LoVo (cell line): Measurements from ENCODE around the gene BAAT.
"Not testable (repeated sequence)": the region's sequence is repeated elsewhere in the genome, so short reads cannot be mapped to it uniquely, and the experiment has no call there.

ENCODE experiments used
- DNase-seq: peaks from one replicate; pipeline ENCODE4 v3.0.0-alpha.2; 2016; ENCODE audit warnings: low spot score

BAAT gene

DNA sequence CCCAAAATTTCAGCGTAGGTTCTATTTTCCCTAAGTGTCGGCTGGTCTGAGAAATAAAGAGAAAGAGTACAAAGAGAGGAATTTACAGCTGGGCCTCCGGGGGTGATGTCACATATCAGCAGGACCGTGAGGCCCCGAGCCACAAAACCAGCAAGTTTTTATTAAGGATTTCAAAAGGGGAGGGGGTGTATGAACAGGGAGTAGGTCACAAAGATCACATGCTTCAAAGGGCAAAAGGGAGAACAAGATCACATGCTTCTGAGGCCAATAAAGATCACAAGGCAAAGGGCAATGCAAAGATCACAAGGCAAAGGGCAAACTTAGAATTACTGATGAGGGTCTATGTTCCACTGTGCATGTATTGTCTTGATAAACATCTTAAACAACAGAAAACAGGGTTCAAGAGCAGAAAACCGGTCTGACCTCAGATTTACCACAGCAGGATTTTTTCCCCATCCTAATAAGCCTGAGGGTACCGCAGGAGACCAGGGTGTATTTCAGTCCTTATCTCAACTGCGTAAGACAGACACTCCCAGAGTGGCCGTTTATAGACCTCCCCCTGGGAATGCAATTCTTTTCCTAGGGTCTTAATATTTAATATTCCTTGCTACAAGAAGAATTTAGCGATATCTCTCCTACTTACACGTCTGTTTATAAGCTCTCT, at the start of gene BAAT:
TSS of gene BAAT (minus strand) at position 134 of the 664 bp plus-strand sequence. CDS start 13,602 bp downstream, outside the sequence.
- not testable (repeated sequence) for DNase-seq

DNA sequence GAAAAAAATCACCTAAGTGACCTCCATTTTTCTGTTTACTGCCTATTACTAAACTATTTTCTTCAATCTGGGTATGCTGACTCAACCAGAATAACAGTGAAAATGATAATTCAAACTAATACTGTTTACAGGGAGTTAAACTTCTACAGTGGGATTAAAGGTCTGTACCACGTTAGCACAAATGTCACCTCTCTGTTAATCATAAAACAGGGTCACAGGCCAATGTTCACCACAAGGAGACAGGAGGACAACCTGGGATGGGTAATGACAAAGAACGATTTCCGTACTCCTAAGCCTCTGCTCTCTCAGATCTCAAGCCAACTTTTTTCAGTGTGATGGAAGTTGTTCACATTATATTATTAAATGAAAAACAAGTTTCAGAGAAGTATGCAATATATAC, 48.4 kb upstream of the BAAT start:
- no peak for DNase-seq

DNA sequence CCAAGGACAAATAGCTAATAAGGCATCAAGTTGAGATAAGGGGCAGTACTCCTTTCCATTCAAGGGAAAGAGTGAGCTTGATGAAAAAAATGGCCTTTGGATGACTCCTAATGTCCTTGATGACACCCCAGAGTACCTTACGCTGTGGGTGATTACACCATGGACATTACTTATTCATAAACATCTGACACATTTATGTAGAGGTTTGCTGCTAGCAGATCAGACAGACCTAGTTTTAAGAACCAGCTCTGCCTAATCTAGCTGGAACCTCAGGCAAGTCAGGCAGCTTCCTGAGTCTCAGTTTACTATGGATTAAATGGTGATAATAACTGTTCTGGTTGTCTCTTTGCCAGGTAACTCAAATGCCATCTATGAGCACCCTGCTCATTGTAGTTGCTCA, 47.9 kb upstream of the BAAT start:
- DNase-seq, result no peak

DNA sequence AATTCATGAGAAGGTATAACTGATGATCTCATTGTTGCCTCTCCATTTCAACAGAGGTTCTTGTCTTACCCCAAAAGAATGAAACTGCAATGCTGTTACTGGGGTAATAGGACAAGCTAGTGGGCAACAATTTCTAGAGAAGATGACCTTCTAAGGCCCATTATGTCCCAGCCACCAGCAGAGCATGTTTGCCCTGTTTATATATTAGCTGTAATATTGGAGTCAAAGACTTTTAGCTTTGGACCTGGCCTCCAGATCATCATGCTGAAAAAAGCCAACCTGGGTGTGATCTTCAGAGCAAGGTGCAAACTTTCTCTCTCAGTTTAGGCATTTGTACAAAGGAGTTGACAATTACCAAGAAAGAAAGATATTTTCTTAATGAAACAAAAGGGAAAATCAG, 47.4 kb upstream of the BAAT start:
- no peak for DNase-seq

DNA sequence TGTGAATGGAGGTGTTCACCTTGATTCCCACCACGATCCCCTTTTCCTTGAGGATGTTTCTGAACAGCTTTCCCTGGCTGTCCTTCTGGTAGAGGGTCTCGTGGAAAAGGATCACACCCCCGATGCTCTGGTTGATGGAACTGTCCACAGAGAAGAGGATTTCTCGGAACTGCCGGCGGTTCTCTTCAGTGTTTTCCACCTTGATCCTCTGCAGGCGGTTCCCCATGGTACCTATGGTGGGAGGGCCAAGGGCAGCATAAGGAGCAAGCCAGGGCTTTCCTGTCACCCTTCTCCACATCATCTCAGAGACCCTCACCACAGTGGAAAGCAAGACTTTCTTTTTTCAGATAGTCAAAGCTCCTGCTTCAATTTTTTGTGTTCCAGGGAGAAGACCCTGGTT, 44.9 kb upstream of the BAAT start:
- DNase-seq, result no peak

DNA sequence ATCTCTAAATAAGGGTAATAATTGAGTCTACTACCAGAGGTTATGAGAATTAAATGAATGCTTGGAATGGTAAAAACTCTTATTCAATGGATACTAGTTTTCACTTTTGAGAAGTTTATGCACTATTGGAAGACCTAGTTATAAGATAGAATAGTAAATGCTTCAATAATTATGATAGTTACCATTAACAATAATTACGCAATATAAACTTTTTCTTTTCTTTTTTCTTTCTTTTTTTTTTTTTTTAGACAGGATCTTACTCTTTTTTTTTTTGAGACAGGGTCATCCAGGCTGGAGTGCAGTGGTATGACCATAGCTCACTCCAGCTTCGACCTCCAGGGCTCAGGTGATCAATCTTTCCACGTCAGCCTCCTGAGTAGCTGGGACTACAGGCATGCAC, 44.1 kb upstream of the BAAT start:
- no peak for DNase-seq

DNA sequence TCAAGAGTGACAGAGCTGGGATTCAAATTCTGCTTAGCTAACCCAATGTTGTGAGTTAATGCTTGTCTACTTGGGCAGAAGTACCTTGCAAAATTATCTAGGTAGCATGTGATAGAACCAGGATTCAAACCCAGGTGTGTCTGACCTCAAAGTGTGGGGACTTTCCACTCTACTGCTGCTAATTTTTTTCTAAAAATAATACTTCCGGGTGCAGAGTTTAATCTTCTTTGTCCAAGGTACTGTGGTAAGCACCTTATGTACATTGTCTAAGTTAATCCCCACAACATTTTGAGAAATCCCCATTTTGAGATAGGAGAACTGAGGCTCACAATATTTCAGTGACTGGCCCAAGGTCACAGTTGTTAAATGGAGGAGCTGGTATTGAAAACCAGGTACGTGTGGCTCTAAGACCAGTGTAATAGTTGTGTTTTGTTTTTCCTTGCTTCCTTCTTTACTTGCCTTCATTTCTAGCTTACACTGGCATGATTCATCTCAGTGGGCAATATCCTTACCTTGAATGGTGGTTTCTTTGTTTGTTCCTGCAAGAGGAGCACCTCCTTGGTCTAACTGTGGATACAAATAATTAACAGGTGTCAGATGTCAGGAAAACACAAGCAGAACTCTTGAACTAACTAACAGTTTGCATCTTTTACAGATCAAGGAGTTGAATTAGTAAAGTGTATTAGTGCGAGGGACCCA, 43.3 kb upstream of the BAAT start:
- no peak for DNase-seq

DNA sequence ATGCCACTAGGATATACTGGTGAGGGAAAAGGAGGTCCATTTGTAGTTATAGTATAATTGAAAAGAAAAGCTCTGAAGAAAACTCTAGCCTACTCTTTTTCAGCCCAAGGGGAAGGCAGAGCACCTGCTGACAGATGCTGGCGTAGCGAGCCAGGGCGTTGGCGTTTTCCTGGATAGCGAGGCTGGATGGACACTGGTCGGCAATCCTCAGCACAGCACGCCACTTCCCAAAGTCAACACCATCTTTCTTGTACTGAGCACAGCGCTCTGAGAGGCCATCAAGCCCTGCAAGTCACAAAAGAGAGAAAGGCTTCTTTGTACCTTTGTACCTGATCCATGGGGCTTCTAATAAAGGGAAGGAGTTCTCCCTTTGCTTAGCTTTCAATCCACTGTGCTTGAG, 42.6 kb upstream of the BAAT start:
- no peak for DNase-seq

DNA sequence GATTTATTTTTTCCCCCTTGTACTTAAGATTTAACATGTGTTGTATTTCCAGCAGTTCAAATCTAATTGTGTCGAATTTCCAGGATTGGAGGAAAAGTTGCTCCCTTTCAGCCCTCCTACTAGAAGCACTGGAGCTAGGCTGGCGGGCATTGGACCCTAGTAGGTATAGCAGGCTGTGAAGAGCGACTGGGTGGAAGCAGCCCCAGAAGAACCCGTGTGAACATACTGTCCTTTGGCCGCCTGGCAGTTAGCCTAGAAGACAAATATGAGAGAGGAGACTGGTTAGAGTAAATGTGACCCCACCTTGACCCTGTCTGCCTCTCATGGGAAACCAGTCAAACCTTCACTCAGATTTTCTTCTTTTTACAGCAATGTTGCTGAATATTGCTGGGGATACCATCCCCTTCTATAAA, 36.9 kb upstream of the BAAT start:
- DNase-seq, result no peak

DNA sequence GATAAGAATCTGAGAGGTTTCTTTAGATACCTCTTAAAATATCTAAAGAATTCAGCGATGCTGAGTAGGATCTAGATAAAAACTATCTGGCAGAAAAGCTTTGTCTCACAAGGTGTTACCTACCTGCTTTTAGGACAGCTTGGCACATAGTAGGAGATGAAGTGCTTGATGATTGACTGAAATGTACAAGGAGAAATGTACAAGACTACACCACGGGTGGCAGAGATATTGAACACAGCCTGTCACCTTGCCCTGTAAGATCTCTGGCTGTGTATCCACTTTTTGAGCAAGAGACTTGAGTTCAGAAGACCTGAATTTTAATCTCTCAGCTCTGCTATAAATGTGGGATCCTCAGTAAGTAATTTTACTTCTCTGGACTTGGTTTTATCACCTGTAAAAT, 35.1 kb upstream of the BAAT start:
- no peak for DNase-seq

DNA sequence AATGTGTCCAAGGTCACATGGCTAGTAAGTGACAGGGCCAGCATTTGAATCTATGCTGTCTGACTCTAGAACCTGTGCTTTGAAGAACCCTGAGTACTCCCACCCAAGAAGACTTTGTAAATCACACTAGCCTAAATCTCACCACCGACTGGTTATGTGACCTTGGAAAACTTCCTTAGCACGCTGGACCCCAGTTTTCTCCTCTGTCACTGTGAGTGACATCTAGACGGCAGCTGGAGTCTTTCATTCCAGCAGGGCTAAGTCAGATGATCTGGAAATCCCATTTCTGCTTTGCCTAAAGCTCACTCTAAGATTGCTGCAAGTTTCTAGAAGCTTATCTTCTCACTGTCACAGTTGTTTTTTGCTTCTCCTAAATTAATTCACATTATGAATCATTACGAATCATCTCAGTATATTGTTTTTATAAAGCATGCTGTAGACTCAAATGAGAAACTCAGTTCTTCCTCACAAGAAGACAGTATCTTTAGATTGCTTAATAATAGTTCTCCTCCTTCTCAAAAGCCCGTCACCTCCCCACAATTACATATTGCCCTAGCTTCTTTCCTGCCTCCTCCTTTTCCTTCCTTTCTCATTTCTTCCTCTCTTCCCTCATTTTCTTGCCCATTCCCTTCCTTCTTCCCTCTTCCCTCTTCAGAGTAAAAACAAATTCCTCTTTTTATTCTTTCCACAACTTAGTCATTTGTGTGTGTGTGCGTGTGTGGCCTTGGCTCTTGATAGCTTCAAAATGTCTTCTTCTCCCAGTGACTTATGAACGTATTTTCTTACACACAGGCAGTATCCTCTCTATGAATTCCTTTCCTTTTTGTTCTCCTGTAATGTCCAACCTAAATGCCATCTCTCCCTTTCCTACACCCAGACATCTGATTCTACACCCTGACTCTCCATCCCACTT, 34.0 kb upstream of the BAAT start:
- no peak for DNase-seq

DNA sequence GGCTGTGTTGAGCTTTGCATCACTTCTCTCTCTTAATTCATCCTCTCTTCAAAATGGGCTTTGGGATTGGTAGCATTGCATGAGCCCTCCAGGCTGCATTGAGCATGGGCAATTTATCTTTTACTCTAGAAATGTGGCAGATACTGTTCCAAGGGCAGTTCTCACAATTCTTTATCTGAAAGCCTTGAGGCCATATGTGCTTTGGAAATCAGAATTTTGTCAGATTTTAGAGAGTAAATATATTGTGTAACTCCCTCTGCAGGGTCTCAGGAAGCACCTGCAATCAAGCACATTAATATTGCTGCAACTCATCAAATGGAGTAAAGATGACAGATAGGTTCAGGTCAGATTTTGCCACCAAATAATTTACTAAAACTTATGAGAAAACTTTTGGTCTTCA, 33.2 kb upstream of the BAAT start:
- DNase-seq, result no peak

DNA sequence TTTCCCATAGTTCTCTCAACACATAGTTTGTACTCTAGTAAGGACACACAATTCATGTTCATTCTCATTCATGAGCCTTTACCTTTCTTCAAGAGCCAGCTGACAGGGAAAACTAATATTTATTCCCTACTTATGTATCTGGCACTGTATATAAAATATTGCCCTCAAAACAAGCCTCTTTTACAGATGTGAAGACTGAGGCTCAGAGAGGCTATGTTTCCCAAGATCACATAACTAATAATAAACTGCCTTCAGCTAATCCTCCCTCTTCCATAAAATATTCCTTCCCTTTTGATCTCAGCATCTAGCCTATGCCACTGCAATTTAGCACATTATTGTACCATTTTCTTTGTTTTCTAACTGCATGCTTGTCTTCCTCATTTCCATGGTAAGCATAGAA, 32.6 kb upstream of the BAAT start:
- DNase-seq, result no peak

DNA sequence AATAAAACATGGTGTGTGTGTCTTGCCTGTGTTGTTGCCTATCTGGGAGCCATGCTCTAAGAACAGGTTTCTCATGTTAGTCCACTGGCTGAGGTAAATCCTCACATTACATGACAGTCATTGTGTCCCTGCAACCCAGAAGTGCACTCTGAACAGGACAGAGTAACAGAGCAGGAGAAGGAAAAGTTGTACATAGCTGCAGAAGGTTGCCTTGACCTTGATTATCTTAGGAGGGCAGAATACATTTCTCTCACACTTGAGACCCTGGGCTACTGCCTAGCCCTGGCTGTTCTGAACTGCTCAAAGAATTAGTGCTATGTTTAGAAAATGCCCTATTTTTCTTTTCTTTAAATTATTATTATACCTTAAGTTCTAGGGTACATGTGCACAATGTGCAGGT, 30.8 kb upstream of the BAAT start:
- DNase-seq, result no peak

DNA sequence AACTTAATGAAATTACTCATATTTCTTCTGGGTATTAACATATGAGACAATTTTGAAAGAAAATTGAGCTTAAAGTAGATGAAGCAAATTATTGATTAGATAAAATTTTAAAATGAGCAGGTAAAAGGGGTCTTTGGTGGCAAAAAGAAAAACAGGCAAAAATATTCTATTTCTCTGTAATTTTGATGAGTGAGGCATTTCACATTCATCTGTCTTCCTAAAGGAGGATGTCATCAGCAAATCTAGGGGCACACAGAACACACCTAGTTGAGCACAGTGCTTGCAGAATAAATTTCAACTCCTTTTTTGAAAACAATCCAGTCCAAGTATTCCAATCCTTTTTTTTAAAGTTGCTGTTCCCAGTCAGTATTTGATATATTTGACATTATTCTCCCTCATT, 30.0 kb upstream of the BAAT start:
- no peak for DNase-seq

DNA sequence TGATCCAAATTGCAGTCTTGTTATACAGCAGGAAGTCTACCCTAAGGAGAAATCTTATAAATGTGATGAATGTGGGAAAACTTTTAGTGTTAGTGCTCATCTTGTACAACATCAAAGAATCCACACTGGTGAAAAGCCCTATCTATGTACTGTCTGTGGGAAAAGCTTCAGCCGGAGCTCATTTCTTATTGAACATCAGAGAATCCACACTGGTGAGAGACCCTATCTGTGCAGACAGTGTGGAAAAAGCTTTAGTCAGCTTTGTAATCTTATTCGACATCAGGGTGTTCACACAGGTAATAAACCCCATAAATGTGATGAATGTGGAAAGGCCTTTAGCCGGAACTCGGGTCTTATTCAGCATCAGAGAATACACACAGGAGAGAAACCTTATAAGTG, 24.3 kb upstream of the BAAT start:
- DNase-seq, result no peak

DNA sequence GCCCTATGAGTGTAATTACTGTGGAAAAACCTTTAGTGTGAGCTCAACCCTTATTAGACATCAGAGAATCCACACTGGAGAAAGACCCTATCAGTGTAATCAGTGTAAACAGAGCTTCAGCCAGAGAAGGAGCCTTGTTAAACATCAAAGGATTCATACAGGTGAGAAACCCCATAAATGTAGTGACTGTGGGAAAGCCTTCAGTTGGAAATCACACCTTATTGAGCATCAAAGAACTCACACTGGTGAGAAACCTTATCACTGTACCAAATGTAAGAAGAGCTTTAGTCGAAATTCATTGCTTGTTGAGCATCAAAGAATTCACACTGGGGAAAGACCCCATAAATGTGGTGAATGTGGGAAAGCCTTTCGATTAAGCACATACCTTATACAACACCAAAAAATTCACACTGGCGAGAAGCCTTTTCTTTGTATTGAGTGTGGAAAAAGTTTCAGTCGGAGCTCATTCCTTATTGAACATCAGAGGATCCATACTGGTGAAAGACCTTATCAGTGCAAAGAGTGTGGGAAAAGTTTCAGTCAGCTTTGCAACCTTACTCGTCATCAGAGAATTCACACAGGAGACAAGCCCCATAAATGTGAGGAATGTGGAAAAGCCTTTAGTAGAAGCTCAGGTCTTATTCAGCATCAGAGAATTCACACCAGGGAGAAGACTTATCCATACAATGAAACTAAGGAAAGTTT, 23.7 kb upstream of the BAAT start:
- DNase-seq, result no peak

DNA sequence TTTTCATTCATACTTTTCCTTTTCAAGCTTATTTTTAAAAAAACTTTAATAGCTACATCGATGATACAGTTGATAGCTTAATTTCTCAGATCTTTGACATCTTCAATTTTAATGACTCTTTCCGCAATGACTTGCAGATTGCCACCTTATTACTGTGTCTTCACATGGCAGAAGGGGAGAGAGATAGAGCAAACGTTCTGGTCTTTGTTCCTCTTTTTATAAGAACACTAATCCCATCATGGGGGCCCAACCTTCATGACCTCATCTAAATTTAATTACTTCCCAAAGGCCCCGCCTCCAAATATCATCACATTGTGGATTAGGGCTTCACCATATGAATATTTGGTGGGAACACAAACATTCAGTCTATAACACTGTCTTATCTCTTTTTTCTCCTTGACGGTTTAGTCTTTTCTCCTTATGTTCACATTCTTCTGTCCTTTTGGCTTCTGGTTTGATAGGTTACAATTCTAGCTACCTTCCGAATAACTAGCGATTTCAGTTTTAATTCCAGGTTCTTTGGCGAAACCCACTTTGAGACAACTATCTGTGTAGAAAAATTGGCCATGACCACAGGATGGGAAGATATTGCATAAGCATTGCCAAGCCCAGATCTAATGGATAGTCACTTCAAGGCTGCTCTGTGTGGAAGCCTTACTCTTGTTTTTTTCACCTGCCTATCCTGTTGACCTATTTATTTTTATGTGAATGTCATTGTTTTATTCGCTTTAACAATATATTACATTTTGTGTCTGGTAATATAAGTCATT, 18.9 kb upstream of the BAAT start:
- DNase-seq, result no peak

DNA sequence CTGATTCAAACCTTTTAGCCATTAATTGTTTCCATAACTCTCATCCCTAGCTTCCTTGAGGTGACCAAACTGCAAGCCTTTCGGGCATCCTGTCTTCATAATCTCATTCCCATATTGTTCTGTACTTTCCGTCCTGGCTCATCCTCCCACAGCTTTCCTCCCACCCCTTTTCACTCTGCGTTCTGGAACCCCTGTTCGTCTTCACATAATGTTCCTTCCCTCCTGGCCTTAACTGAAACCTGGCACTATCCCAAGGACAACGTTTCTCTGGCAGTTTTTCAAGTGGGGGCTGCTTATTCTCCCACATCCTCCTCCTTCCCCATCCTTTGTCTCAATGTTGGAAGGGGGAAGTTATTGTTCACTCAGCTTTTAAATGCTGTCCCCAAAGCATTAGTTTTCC, 15.3 kb upstream of the BAAT start:
- DNase-seq, result no peak

DNA sequence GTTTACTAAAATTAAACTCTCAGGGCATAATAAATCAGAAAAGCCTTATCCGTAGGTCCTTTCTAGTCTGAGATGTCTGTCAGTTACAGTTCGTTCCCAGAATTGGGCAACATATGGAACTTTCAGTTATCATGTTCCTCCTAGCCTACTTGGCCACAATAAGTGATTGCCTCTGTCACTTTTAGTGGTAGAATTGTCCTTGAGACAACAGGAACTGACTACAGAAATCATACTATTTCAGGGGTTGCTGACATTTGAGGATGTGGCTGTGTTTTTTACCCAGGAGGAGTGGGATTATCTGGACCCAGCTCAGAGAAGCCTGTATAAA, 14.8 kb upstream of the BAAT start:
- DNase-seq, result no peak

DNA sequence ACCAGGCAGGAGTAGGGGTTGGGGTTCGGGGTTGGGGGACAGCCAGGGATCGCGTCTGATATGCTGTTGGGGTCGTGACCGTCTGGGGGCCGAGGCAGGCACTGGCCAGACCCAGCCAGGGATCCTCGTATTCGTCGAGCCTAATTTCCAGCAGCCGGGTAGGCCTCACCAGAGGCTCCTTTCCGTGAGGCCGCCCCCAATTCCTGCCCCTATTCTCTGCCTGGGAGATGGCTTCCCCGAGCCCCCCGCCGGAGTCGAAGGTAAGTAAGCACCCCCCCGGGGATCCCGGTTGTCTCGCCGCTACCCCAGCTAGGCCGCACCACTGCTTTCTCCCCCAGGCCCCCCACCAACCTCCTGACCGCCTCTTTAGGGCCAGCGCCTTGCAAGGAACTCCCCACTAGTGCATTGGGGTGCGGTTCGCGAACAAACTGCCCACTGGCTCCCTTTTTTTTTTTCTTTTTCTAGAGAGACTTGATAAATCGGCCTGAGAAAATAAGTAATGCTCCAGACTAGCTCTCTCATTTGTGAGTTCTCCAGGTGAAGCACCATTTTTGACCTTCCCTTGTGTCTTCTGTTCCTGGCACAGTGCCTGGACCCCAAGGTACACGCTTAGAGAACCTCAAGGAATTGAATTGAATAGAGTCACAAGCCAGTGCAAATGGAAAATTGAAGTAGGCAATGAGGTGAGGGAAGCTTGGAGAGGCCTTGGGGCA, 14.3 kb upstream of the BAAT start:
- DNase-seq, result no peak
